HEK293T (cell line): Measurements from ENCODE around the gene HBA2.
"Not testable (repeated sequence)": the region's sequence is repeated elsewhere in the genome, so short reads cannot be mapped to it uniquely, and the experiment has no call there.

Source experiments
- CTCF ChIA-PET: fragments of 350-600 bp; formaldehyde crosslinking; extraction: SDS; loops from one replicate; lab custom pipeline; 2021; ENCODE audit warnings: antibody characterized with exemption, inconsistent platforms; lab: Yijun Ruan, JAX
- POLR2A ChIA-PET: fragments of 350-600 bp; formaldehyde crosslinking; extraction: SDS; loops from one replicate; lab custom pipeline; 2020; ENCODE audit warnings: antibody characterized with exemption, inconsistent platforms; lab: Yijun Ruan, JAX
- DNase-seq: peaks from one replicate; pipeline ENCODE4 v3.0.0; 2012; ENCODE audit warnings: mixed read lengths; ENCODE audit errors: extremely low spot score
- ARNT ChIP-seq: fragments of 450-650 bp; IDR thresholded peaks from 2 replicates; pipeline ENCODE4 v1.6.1; 2017; ENCODE audit warnings: mild to moderate bottlenecking
- BHLHE40 ChIP-seq: fragments of 450-650 bp; IDR thresholded peaks from 2 replicates; pipeline ENCODE4 v1.6.1; 2016; ENCODE audit warnings: mild to moderate bottlenecking, moderate library complexity, borderline replicate concordance
- CTBP1 ChIP-seq: fragments of 450-650 bp; IDR thresholded peaks from 2 replicates; pipeline ENCODE4 v1.6.1; 2016; ENCODE audit warnings: borderline replicate concordance
- ELF4 ChIP-seq: fragments of 450-650 bp; IDR thresholded peaks from 2 replicates; pipeline ENCODE4 v1.6.1; 2017; ENCODE audit warnings: antibody characterized with exemption
- FOXA1 ChIP-seq: fragments of 450-650 bp; IDR thresholded peaks from 2 replicates; pipeline ENCODE4 v1.6.1; 2016; ENCODE audit warnings: mild to moderate bottlenecking
- FOXK2 ChIP-seq: fragments of 450-650 bp; IDR thresholded peaks from 2 replicates; pipeline ENCODE4 v1.6.1; 2016; ENCODE audit warnings: mild to moderate bottlenecking
- FOXM1 ChIP-seq: fragments of 450-650 bp; IDR thresholded peaks from 2 replicates; pipeline ENCODE4 v1.6.1; 2017; ENCODE audit warnings: mild to moderate bottlenecking, borderline replicate concordance
- HDGF ChIP-seq: fragments of 450-650 bp; IDR thresholded peaks from 2 replicates; pipeline ENCODE4 v1.6.1; 2017; ENCODE audit warnings: antibody characterized with exemption, borderline replicate concordance
- L3MBTL2 ChIP-seq: fragments of 450-650 bp; conservative IDR thresholded peaks from 2 replicates; pipeline ENCODE4 v1.6.1; 2016; ENCODE audit warnings: mild to moderate bottlenecking
- LEF1 ChIP-seq: fragments of 450-650 bp; IDR thresholded peaks from 2 replicates; pipeline ENCODE4 v1.6.1; 2017; ENCODE audit warnings: mild to moderate bottlenecking, borderline replicate concordance
- NFRKB ChIP-seq: fragments of 450-650 bp; IDR thresholded peaks from 2 replicates; pipeline ENCODE4 v1.6.1; 2016; ENCODE audit warnings: mild to moderate bottlenecking, moderate library complexity
- SP1 ChIP-seq: fragments of 450-650 bp; IDR thresholded peaks from 2 replicates; pipeline ENCODE4 v1.6.1; 2017
- SUZ12 ChIP-seq: fragments of 450-650 bp; IDR thresholded peaks from 2 replicates; pipeline ENCODE4 v1.6.1; 2016; ENCODE audit warnings: mild to moderate bottlenecking
- TARDBP ChIP-seq: fragments of 450-650 bp; IDR thresholded peaks from 2 replicates; pipeline ENCODE4 v1.6.1; 2016
- ZNF384 ChIP-seq: fragments of 450-650 bp; IDR thresholded peaks from 2 replicates; pipeline ENCODE4 v1.6.1; 2016
- TF ChIP-seq, protein P1 (sequence below): fragments of 450-650 bp; IDR thresholded peaks from 2 replicates; pipeline ENCODE4 v1.6.1; 2016

HBA2 gene

DNA sequence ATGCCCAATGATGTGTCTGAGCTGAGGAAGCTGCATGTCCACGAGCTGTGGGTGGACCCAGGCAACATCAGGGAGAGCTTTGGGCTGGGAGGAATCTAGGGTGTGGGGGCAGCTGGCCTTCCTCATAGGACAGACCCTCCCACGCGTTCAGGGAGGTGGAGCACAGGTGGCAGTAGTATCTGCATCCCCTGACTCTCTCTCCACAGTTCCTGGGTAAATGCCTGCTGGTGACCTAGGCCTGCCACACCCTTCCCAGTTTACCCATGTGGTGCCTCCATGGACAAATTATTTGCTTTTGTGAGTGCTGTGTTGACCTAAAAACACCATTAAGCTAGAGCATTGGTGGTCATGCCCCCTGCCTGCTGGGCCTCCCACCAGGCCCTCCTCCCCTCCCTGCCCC, 3.7 kb upstream of the HBA2 start:
- TF ChIP-seq, protein P1, sequence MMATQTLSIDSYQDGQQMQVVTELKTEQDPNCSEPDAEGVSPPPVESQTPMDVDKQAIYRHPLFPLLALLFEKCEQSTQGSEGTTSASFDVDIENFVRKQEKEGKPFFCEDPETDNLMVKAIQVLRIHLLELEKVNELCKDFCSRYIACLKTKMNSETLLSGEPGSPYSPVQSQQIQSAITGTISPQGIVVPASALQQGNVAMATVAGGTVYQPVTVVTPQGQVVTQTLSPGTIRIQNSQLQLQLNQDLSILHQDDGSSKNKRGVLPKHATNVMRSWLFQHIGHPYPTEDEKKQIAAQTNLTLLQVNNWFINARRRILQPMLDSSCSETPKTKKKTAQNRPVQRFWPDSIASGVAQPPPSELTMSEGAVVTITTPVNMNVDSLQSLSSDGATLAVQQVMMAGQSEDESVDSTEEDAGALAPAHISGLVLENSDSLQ, result no peak
- TF ChIP-seq TARDBP (no peak), FOXA1 (no peak), FOXM1 (no peak), NFRKB (no peak), ZNF384 (no peak), HDGF (no peak), ARNT (no peak)
- no peak for DNase-seq
- ChIA-PET CTCF (no interaction called here), POLR2A (no interaction called here)

DNA sequence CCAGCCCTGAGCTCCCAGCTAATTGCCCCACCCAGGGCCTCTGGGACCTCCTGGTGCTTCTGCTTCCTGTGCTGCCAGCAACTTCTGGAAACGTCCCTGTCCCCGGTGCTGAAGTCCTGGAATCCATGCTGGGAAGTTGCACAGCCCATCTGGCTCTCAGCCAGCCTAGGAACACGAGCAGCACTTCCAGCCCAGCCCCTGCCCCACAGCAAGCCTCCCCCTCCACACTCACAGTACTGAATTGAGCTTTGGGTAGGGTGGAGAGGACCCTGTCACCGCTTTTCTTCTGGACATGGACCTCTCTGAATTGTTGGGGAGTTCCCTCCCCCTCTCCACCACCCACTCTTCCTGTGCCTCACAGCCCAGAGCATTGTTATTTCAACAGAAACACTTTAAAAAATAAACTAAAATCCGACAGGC, 2.6 kb upstream of the HBA2 start:
- POLR2A ChIA-PET, result interaction anchor here (1.4 kb wide), 1 partner anchor 9 kb away, joined by 5 read pairs; no protein-coding TSS in a partner anchor
- CTCF ChIA-PET, DNase-seq: not testable (repeated sequence)

DNA sequence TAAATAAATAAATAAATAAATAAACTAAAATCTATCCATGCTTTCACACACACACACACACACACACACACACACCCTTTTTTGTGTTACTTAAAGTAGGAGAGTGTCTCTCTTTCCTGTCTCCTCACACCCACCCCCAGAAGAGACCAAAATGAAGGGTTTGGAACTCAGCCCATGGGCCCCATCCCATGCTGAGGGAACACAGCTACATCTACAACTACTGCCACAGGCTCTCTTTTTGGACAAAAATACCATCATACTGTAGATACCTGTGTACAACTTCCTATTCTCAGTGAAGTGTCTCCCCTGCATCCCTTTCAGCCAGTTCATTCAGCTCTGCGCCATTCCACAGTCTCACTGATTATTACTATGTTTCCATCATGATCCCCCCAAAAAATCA, 1.9 kb upstream of the HBA2 start:
- ChIA-PET POLR2A (interaction anchor here (1.2 to 1.4 kb wide), 2 partner anchors 9 to 12 kb away, joined by 3 to 5 read pairs; no protein-coding TSS in a partner anchor), CTCF (interaction anchor here (0.6 to 0.7 kb wide), 2 partner anchors 63 to 91 kb away, joined by 3 to 5 read pairs; no protein-coding TSS in a partner anchor)

DNA sequence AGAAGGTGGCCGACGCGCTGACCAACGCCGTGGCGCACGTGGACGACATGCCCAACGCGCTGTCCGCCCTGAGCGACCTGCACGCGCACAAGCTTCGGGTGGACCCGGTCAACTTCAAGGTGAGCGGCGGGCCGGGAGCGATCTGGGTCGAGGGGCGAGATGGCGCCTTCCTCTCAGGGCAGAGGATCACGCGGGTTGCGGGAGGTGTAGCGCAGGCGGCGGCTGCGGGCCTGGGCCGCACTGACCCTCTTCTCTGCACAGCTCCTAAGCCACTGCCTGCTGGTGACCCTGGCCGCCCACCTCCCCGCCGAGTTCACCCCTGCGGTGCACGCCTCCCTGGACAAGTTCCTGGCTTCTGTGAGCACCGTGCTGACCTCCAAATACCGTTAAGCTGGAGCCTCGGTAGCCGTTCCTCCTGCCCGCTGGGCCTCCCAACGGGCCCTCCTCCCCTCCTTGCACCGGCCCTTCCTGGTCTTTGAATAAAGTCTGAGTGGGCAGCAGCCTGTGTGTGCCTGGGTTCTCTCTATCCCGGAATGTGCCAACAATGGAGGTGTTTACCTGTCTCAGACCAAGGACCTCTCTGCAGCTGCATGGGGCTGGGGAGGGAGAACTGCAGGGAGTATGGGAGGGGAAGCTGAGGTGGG, 657 bp downstream of the HBA2 start:
- DNase-seq, POLR2A ChIA-PET: not testable (repeated sequence)

More for the DNA sequence above, 1.9 kb upstream of the HBA2 start:
- no peak for DNase-seq
- TF ChIP-seq SP1 (no peak), HDGF (no peak), ZNF384 (no peak), ELF4 (no peak), LEF1 (no peak), FOXK2 (no peak), NFRKB (no peak), SUZ12 (no peak), ARNT (no peak), FOXM1 (no peak)

DNA sequence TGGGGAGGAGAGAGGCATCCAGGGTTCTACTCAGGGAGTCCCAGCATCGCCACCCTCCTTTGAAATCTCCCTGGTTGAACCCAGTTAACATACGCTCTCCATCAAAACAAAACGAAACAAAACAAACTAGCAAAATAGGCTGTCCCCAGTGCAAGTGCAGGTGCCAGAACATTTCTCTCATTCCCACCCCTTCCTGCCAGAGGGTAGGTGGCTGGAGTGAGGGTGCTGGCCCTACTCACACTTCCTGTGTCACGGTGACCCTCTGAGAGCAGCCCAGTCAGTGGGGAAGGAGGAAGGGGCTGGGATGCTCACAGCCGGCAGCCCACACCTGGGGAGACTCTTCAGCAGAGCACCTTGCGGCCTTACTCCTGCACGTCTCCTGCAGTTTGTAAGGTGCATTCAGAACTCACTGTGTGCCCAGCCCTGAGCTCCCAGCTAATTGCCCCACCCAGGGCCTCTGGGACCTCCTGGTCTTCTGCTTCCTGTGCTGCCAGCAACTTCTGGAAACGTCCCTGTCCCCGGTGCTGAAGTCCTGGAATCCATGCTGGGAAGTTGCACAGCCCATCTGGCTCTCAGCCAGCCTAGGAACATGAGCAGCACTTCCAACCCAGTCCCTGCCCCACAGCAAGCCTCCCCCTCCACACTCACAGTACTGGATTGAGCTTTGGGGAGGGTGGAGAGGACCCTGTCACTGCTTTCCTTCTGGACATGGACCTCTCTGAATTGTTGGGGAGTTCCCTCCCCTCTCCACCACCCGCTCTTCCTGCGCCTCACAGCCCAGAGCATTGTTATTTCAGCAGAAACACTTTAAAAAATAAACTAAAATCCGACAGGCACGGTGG, 1.5 kb downstream of the HBA2 start:
- CTCF ChIA-PET, POLR2A ChIA-PET, DNase-seq: not testable (repeated sequence)

More for the DNA sequence above, 657 bp downstream of the HBA2 start:
- CTCF ChIA-PET, result not testable (repeated sequence)

DNA sequence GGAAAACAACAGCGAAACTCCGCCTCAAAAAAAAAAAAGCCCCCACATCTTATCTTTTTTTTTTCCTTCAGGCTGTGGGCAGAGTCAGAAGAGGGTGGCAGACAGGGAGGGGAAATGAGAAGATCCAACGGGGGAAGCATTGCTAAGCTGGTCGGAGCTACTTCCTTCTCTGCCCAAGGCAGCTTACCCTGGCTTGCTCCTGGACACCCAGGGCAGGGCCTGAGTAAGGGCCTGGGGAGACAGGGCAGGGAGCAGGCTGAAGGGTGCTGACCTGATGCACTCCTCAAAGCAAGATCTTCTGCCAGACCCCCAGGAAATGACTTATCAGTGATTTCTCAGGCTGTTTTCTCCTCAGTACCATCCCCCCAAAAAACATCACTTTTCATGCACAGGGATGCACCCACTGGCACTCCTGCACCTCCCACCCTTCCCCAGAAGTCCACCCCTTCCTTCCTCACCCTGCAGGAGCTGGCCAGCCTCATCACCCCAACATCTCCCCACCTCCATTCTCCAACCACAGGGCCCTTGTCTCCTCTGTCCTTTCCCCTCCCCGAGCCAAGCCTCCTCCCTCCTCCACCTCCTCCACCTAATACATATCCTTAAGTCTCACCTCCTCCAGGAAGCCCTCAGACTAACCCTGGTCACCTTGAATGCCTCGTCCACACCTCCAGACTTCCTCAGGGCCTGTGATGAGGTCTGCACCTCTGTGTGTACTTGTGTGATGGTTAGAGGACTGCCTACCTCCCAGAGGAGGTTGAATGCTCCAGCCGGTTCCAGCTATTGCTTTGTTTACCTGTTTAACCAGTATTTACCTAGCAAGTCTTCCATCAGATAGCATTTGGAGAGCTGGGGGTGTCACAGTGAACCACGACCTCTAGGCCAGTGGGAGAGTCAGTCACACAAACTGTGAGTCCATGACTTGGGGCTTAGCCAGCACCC, 2.6 kb downstream of the HBA2 start:
- ChIA-PET POLR2A (no interaction called here), CTCF (no interaction called here)
- TF ChIP-seq ZNF384 (no peak), NFRKB (no peak), CTBP1 (no peak), FOXM1 (no peak), ELF4 (no peak), BHLHE40 (no peak), FOXK2 (no peak), SP1 (no peak), HDGF (no peak), L3MBTL2 (no peak), LEF1 (no peak), SUZ12 (no peak), ARNT (no peak), TARDBP (no peak), FOXA1 (no peak)
- TF ChIP-seq, protein P1, result no peak
- DNase-seq, result no peak

DNA sequence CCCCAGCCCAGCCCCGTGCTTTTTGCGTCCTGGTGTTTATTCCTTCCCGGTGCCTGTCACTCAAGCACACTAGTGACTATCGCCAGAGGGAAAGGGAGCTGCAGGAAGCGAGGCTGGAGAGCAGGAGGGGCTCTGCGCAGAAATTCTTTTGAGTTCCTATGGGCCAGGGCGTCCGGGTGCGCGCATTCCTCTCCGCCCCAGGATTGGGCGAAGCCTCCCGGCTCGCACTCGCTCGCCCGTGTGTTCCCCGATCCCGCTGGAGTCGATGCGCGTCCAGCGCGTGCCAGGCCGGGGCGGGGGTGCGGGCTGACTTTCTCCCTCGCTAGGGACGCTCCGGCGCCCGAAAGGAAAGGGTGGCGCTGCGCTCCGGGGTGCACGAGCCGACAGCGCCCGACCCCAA, 3.3 kb downstream of the HBA2 start:
- POLR2A ChIA-PET, DNase-seq, CTCF ChIA-PET: not testable (repeated sequence)

DNA sequence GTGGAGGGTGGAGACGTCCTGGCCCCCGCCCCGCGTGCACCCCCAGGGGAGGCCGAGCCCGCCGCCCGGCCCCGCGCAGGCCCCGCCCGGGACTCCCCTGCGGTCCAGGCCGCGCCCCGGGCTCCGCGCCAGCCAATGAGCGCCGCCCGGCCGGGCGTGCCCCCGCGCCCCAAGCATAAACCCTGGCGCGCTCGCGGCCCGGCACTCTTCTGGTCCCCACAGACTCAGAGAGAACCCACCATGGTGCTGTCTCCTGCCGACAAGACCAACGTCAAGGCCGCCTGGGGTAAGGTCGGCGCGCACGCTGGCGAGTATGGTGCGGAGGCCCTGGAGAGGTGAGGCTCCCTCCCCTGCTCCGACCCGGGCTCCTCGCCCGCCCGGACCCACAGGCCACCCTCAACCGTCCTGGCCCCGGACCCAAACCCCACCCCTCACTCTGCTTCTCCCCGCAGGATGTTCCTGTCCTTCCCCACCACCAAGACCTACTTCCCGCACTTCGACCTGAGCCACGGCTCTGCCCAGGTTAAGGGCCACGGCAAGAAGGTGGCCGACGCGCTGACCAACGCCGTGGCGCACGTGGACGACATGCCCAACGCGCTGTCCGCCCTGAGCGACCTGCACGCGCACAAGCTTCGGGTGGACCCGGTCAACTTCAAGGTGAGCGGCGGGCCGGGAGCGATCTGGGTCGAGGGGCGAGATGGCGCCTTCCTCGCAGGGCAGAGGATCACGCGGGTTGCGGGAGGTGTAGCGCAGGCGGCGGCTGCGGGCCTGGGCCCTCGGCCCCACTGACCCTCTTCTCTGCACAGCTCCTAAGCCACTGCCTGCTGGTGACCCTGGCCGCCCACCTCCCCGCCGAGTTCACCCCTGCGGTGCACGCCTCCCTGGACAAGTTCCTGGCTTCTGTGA, 4.1 kb downstream of the HBA2 start, which contains the start of gene HBA1:
Gene HBA1, plus strand, starts transcription at position 204 of the 906 bp plus-strand sequence. Its CDS starts 37 bp downstream, at position 241.
- POLR2A ChIA-PET, DNase-seq, CTCF ChIA-PET: not testable (repeated sequence)
